IMR-90 (cell line): ENCODE results near the gene ZMIZ1. TPM values are rescaled to one million over a fixed set of nuclear protein-coding genes. Genes with fewer than 3 reads are reported as not detected.

Experiments used
- ATAC-seq: fragments of 200-7000 bp; cut with Tn5 transposase; 2 replicates; pipeline ENCODE4 v1.9.1; 2020; ENCODE audit warnings: low read depth, mild to moderate bottlenecking, moderate library complexity
- BruUV-seq: library from RNA; stranded (reverse); fragments of 400-500 nt; replicated peaks from 2 replicates; lab custom pipeline; 2021; lab: Mats Ljungman, UMichigan
- CTCF ChIA-PET: fragments of 300-600 bp; formaldehyde crosslinking; extraction: SDS; loops from one replicate; lab custom pipeline; 2021; ENCODE audit warnings: antibody characterized with exemption; lab: Yijun Ruan, JAX
- POLR2A ChIA-PET: fragments of 300-600 bp; sonication (Branson Sonifier 250); formaldehyde crosslinking; loops from one replicate; lab custom pipeline; 2022; ENCODE audit warnings: antibody characterized with exemption; ENCODE audit not compliant: unreplicated experiment; lab: Charles Lee
- DNase-seq: peaks from one replicate; pipeline ENCODE4 v3.0.0; 2013
- H2AFZ ChIP-seq: replicated peaks from 2 replicates; pipeline ENCODE3; 2013; ENCODE audit warnings: low read length, mild to moderate bottlenecking; ENCODE audit not compliant: poor library complexity
- H2AK5ac ChIP-seq: 2 replicates; pipeline ENCODE4 v1.6.1; 2013; ENCODE audit warnings: low read depth, low read length, inconsistent platforms
- H2AK9ac ChIP-seq: replicated peaks from 2 replicates; pipeline ENCODE3; 2013; ENCODE audit warnings: mild to moderate bottlenecking, low read depth, low read length, moderate library complexity; ENCODE audit not compliant: poor library complexity
- H2BK120ac ChIP-seq: 2 replicates; pipeline ENCODE4 v1.6.1; 2013; ENCODE audit warnings: low read depth, low read length, inconsistent platforms
- H2BK15ac ChIP-seq: 3 replicates; pipeline ENCODE4 v1.6.1; 2013; ENCODE audit warnings: low read depth, low read length, inconsistent platforms
- H2BK20ac ChIP-seq: 2 replicates; pipeline ENCODE4 v1.6.1; 2013; ENCODE audit warnings: low read depth, mild to moderate bottlenecking, inconsistent platforms, low read length, moderate library complexity
- H2BK5ac ChIP-seq: 2 replicates; pipeline ENCODE4 v1.6.1; 2013; ENCODE audit warnings: mild to moderate bottlenecking, low read depth, low read length, inconsistent platforms; ENCODE audit not compliant: poor library complexity, severe bottlenecking
- H3K14ac ChIP-seq: replicated peaks from 2 replicates; pipeline ENCODE4 v1.6.1; 2013; ENCODE audit warnings: low read depth, low read length, inconsistent platforms
- H3K18ac ChIP-seq: 2 replicates; pipeline ENCODE4 v1.6.1; 2013; ENCODE audit warnings: low read depth, low read length, control low read depth
- H3K23ac ChIP-seq: 2 replicates; pipeline ENCODE4 v1.6.1; 2013; ENCODE audit warnings: low read depth, low read length, inconsistent platforms
- H3K27ac ChIP-seq: 2 replicates; pipeline ENCODE4 v1.5.1; 2013; ENCODE audit warnings: mild to moderate bottlenecking, control low read depth, low read length; ENCODE audit not compliant: insufficient read depth
- H3K27me3 ChIP-seq: 2 replicates; pipeline ENCODE4 v1.6.1; 2013; ENCODE audit warnings: low read length; ENCODE audit not compliant: control insufficient read depth, insufficient read depth
- H3K36me3 ChIP-seq: 2 replicates; pipeline ENCODE4 v1.6.1; 2013; ENCODE audit warnings: low read length, mixed read lengths; ENCODE audit not compliant: control insufficient read depth, insufficient read depth
- H3K4ac ChIP-seq: 2 replicates; pipeline ENCODE4 v1.6.1; 2013; ENCODE audit warnings: low read depth, low read length, inconsistent platforms
- H3K4me1 ChIP-seq: 2 replicates; pipeline ENCODE4 v1.6.1; 2013; ENCODE audit warnings: low read length, mixed read lengths; ENCODE audit not compliant: control insufficient read depth, insufficient read depth
- H3K4me2 ChIP-seq: 2 replicates; pipeline ENCODE4 v1.6.1; 2013; ENCODE audit warnings: low read depth, mild to moderate bottlenecking, control low read depth, low read length, moderate library complexity
- H3K4me3 ChIP-seq: 2 replicates; pipeline ENCODE4 v1.5.1; 2013; ENCODE audit warnings: low read depth, mild to moderate bottlenecking, control low read depth, low read length, moderate library complexity; ENCODE audit not compliant: insufficient read depth
- H3K56ac ChIP-seq: 2 replicates; pipeline ENCODE4 v1.6.1; 2013; ENCODE audit warnings: low read length, inconsistent platforms; ENCODE audit not compliant: insufficient read depth; ENCODE audit errors: extremely low read depth
- H3K79me1 ChIP-seq, 2 experiments: 2 replicates each; pipeline ENCODE4 v1.6.1; 2013; ENCODE audit warnings: low read length in 2 of 2, inconsistent platforms in 1 of 2, low read depth in 1 of 2
- H3K9ac ChIP-seq: 2 replicates; pipeline ENCODE4 v1.6.1; 2013; ENCODE audit warnings: low read depth, low read length, control low read depth
- H3K9me1 ChIP-seq: 2 replicates; pipeline ENCODE4 v1.6.1; 2013; ENCODE audit warnings: low read length, inconsistent platforms; ENCODE audit not compliant: insufficient read depth
- H3K9me3 ChIP-seq: 2 replicates; pipeline ENCODE4 v1.6.1; 2013; ENCODE audit warnings: low read length; ENCODE audit not compliant: control insufficient read depth, insufficient read depth
- H4K20me1 ChIP-seq: 2 replicates; pipeline ENCODE4 v1.6.1; 2013; ENCODE audit warnings: low read length, inconsistent platforms; ENCODE audit not compliant: insufficient read depth
- H4K5ac ChIP-seq: 2 replicates; pipeline ENCODE4 v1.6.1; 2013; ENCODE audit warnings: mild to moderate bottlenecking, low read depth, low read length, control low read depth
- H4K8ac ChIP-seq, 2 experiments: 2 replicates each; pipeline ENCODE4 v1.6.1; 2013; ENCODE audit warnings: low read depth in 2 of 2, low read length in 2 of 2, control low read depth in 1 of 2, inconsistent platforms in 1 of 2
- H4K91ac ChIP-seq: 2 replicates; pipeline ENCODE4 v1.6.1; 2013; ENCODE audit warnings: low read depth, low read length, inconsistent platforms; ENCODE audit not compliant: insufficient read depth
- MAFK ChIP-seq: IDR thresholded peaks from 2 replicates; pipeline ENCODE4 v1.6.1; 2012; ENCODE audit warnings: low read depth, low read length, improper control_type of control experiment
- NFE2L2 ChIP-seq: fragments of 150-350 bp; IDR thresholded peaks from 2 replicates; pipeline ENCODE4 v1.6.1; 2016; ENCODE audit warnings: low read depth, mild to moderate bottlenecking, low read length
- whole genome bisulfite sequencing, 2 experiments: methylation state at CpG; one replicate each; pipeline versions ENCODE4 v1.1.5 to v1.1.7; 2013; ENCODE audit warnings: missing lambda C conversion rate in 2 of 2; ENCODE audit not compliant: insufficient read length in 1 of 2; ENCODE audit errors: extremely low coverage in 2 of 2; 5-methylcytosine and 5-hydroxymethylcytosine counted together
- dilution Hi-C: fragments of 300-500 bp; cut with HindIII; formaldehyde crosslinking; loops from one replicate; pipeline ENCODE4 v1.14.3; 2018; ENCODE audit warnings: low sequenced_read_pairs; ENCODE audit not compliant: unreplicated experiment
- in situ Hi-C: fragments of 300-500 bp; cut with MboI; formaldehyde crosslinking; loops from 3 replicates; pipeline ENCODE4 v1.14.3; 2019; ENCODE audit warnings: low sequenced_read_pairs, inconsistent platforms, mixed read lengths
- intact Hi-C: fragments of 100-400 bp; cut with micrococcal nuclease; formaldehyde crosslinking; loops from 2 replicates; pipeline ENCODE4 v1.10.0; 2022
- polyA plus RNA-seq, 3 experiments: library from polyadenylated mRNA; depleted of rRNA; stranded (reverse); fragments of >200 nt; gene quantifications; 2 replicates each; pipeline ENCODE4 v1.2.3, GENCODE V29; 2012; ENCODE audit warnings: low replicate concordance in 1 of 3
- total RNA-seq: library from RNA; depleted of rRNA; stranded (reverse); fragments of >200 nt; gene quantifications from 2 replicates; pipeline ENCODE4 v1.2.3, GENCODE V29; 2012

Gene ZMIZ1
- total and polyA plus RNA-seq, 2 of the 4 experiments (the other 2 are of a cell fraction): 6.6 to 48.7 TPM

DNA sequence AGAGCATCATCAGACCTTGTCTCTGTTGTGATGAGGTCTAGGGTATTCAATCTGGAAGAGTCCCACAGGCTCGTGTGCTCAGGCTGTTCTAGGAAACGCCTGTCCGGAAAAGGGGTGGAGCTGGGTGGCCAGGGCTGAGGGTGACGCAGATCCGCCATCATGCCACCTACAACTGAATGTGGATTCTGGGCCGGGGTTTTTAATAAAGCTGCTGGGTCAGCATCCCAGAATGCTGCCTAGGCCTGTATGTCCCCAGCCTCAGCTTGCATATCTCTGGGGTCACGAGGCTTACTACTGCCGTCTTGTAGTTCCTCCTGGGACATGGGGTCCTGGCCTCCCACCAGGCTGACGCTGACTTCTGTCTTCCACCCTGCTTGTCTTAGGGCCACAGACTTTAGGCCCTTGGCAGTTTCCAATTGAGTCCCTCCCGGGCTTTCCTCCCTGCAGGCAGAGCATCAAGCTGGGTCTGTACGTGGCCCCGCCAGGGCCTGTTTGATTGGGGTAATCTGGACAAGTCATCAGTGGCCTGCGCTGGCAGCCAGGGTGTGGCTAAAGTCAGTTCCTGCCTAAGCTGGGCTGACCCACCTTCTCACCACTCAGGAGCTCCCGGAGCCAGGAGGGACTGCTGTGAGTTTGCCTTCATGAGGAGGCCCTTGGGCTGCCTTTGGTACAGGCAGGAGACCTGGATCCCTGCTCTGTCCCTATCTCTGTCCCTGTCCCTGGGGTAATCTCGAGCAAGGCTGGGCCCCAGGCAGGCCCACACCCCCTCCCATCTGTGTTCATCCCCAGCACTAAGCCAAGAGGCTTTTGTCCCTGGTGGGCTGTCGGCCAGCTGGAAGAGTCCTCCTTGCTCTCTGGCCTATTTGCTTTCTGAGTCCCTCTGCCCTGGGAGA lies 79.9 kb downstream of the ZMIZ1 start:
- peak overlapping the region; percentile 46; the same call in 2 of the 3 replicates for H2BK15ac ChIP-seq
- peak overlapping the region; percentile 82; the same call in 1 of the 2 replicates for H3K56ac ChIP-seq
- peak overlapping the region; percentile 97 for H2AK5ac ChIP-seq
- H3K4ac ChIP-seq: peak overlapping the region; percentile 91
- DNase-seq: peak; percentile 40
- in situ Hi-C loops (no loop called here), dilution Hi-C loops (no loop called here), intact Hi-C loops (no loop called here)
- peak overlapping the region; percentile 65 for H4K5ac ChIP-seq
- H4K20me1 ChIP-seq: 0 out of 2 replicates have a peak, but pooled peaks cover 6% of the 10 kb centered on the region
- ATAC-seq: no peak
- ChIA-PET POLR2A (interaction anchor here (0.9 kb wide), 1 partner anchor 10 kb away, joined by 3 read pairs; no protein-coding TSS in a partner anchor), CTCF (interaction anchor here (1.2 kb wide), 1 partner anchor 10 kb away, joined by 5 read pairs; no protein-coding TSS in a partner anchor)
- peak overlapping the region; percentile 73 for H2BK20ac ChIP-seq
- peak overlapping the region; percentile 96 for H3K27ac ChIP-seq
- peaks cover 46% of the 10 kb centered on the region for H3K36me3 ChIP-seq
- H4K8ac ChIP-seq: peak overlapping the region; percentile 58 to 82; a peak in 3 of 4 replicates
- H2BK5ac ChIP-seq: peak overlapping the region; percentile 99
- H3K18ac ChIP-seq: peak overlapping the region; percentile 63
- peak overlapping the region; percentile 38 for H2AFZ ChIP-seq
- peaks cover 36 to 97% of the 10 kb centered on the region in 2 experiments for H3K79me1 ChIP-seq
- peak overlapping the region; percentile 98 for H2AK9ac ChIP-seq
- H3K9me3 ChIP-seq: no peaks in the 10 kb centered on the region
- peak overlapping the region; percentile 93 for H2BK120ac ChIP-seq
- TF ChIP-seq NFE2L2 (no peak), MAFK (0 out of 2 replicates have a peak, but pooled peaks have one; percentile 16)
- peaks cover 67% of the 10 kb centered on the region for H3K4me1 ChIP-seq
- H3K27me3 ChIP-seq: no peaks in the 10 kb centered on the region
- no peak overlapping the region for H3K4me3 ChIP-seq
- peak overlapping the region; percentile 93 for H4K91ac ChIP-seq
- 87% methylated on average over 3 of the region's 16 CpGs; no CpG with 5 or more reads in 1 of the 2 experiments for whole genome bisulfite sequencing, 2 experiments
- no TSS peak for BruUV-seq
- peak overlapping the region; percentile 71 for H3K9ac ChIP-seq
- H3K23ac ChIP-seq: peak overlapping the region; percentile 96
- H3K9me1 ChIP-seq: peaks cover 53% of the 10 kb centered on the region
- peak overlapping the region; percentile 92 for H3K14ac ChIP-seq
- H3K4me2 ChIP-seq: no peak overlapping the region; the same call in 1 of the 2 replicates
